Keratinocyte (primary cell): ENCODE measurements around the gene CANT1.

Experiments
- EZH2 ChIP-seq: IDR thresholded peaks from one replicate; pipeline ENCODE4 v1.6.1; 2012; ENCODE audit warnings: inconsistent platforms, mild to moderate bottlenecking, low read length, moderate library complexity
- TF ChIP-seq, protein P1 (sequence below), 3 experiments: IDR thresholded peaks in 1 of 3; conservative IDR thresholded peaks in 1 of 3; optimal IDR thresholded peaks in 1 of 3; 2 replicates in 2 of 3; 3 replicates in 1 of 3; pipeline versions ENCODE3 to v1.5.1; 2011; ENCODE audit warnings: low read length in 3 of 3, mild to moderate bottlenecking in 3 of 3, moderate library complexity in 2 of 3, control low read depth in 1 of 3, inconsistent platforms in 1 of 3; ENCODE audit not compliant: insufficient read depth in 2 of 3; ENCODE audit errors: extremely low read depth in 1 of 3

DNA sequence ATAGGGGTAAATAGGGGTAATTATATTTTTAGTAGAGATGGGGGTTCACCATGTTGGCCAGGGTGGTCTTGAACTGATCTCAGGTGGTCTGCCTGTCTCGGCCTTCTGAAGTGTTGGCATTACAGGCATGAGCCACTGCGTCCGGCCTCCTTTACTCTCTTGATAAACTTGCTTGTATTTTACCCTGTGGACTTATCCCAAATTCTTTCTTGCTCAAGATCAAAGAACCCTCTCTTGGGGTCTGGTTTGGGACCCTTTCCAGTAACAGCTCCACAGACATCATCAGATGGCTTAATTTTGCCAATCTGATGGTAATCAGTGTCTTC, 8.8 kb upstream of the CANT1 start:
- no peak for TF ChIP-seq EZH2
- TF ChIP-seq, protein P1, sequence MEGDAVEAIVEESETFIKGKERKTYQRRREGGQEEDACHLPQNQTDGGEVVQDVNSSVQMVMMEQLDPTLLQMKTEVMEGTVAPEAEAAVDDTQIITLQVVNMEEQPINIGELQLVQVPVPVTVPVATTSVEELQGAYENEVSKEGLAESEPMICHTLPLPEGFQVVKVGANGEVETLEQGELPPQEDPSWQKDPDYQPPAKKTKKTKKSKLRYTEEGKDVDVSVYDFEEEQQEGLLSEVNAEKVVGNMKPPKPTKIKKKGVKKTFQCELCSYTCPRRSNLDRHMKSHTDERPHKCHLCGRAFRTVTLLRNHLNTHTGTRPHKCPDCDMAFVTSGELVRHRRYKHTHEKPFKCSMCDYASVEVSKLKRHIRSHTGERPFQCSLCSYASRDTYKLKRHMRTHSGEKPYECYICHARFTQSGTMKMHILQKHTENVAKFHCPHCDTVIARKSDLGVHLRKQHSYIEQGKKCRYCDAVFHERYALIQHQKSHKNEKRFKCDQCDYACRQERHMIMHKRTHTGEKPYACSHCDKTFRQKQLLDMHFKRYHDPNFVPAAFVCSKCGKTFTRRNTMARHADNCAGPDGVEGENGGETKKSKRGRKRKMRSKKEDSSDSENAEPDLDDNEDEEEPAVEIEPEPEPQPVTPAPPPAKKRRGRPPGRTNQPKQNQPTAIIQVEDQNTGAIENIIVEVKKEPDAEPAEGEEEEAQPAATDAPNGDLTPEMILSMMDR (optimal IDR thresholded peaks at IDR 0.05 in 1 of 3, IDR thresholded peaks at IDR 0.05 in 1 of 3, conservative IDR thresholded peaks at IDR 0.05 in 1 of 3; ENCODE audit: extremely low read depth in 1 of 3, insufficient read depth in 2 of 3, low read length in 3 of 3) = no peak
